GM12878 (cell line): ENCODE results near the gene HRNR. TPM values are rescaled to one million over a fixed set of nuclear protein-coding genes. Genes with fewer than 3 reads are reported as not detected.
A peak's percentile ranks its signal among the peaks of the same experiment; 100 is the strongest.

Source experiments
- ATAC-seq: fragments of 200-7000 bp; cut with Tn5 transposase; 3 replicates; pipeline ENCODE4 v1.9.1; 2020; ENCODE audit warnings: mild to moderate bottlenecking, moderate library complexity
- BruUV-seq: library from RNA; stranded (reverse); fragments of 400-500 nt; replicated peaks from 2 replicates; lab custom pipeline; 2021; lab: Mats Ljungman, UMichigan
- CTCF ChIA-PET: fragments of 300-600 bp; sonication (Branson Sonifier 250); formaldehyde crosslinking; extraction: SDS; loops from one replicate; lab custom pipeline; 2021; ENCODE audit warnings: inconsistent platforms; lab: Yijun Ruan, JAX
- POLR2A ChIA-PET: fragments of 350-600 bp; formaldehyde crosslinking; extraction: SDS; loops from one replicate; lab custom pipeline; 2021; ENCODE audit warnings: inconsistent platforms; lab: Charles Lee
- RAD21 ChIA-PET: fragments of 300-600 bp; sonication (Branson Sonifier 250); formaldehyde crosslinking; loops from one replicate; lab custom pipeline; 2023; ENCODE audit warnings: antibody characterized with exemption; ENCODE audit not compliant: unreplicated experiment; lab: Charles Lee
- SMC1A ChIA-PET: fragments of 300-600 bp; sonication (Branson Sonifier 250); formaldehyde crosslinking; loops from one replicate; lab custom pipeline; 2023; ENCODE audit not compliant: unreplicated experiment, uncharacterized antibody; lab: Charles Lee
- DNase-seq: peaks from one replicate; pipeline ENCODE4 v3.0.0-alpha.2; 2011; ENCODE audit warnings: low read depth, low spot score
- FAIRE-seq: peaks from 3 replicates; lab custom pipeline; 2011; peaks lifted over from hg19 to GRCh38; lab: Jason Lieb, UNC
- H2AFZ ChIP-seq: 2 replicates; pipeline ENCODE4 v1.6.0; 2011; ENCODE audit warnings: low read depth, low read length, control low read depth; ENCODE audit not compliant: control insufficient read depth
- H3K27ac ChIP-seq: 2 replicates; pipeline ENCODE4 v1.5.1; 2011; ENCODE audit warnings: control low read depth; ENCODE audit not compliant: control insufficient read depth, insufficient read depth
- H3K27me3 ChIP-seq, 2 experiments: replicated peaks in 1 of 2; 2 replicates each; pipeline versions ENCODE4 v1.6.0 to v1.6.1; 2011; ENCODE audit warnings: low read length in 1 of 2; ENCODE audit not compliant: control insufficient read depth in 2 of 2, insufficient read depth in 2 of 2
- H3K36me3 ChIP-seq, 2 experiments: 2 replicates each; pipeline ENCODE4 v1.5.1; 2011; ENCODE audit warnings: low read length in 1 of 2; ENCODE audit not compliant: control insufficient read depth in 2 of 2, insufficient read depth in 2 of 2
- H3K4me1 ChIP-seq: 2 replicates; pipeline ENCODE4 v1.6.1; 2011; ENCODE audit warnings: mild to moderate bottlenecking, low read length, moderate library complexity, mixed read lengths; ENCODE audit not compliant: control insufficient read depth, insufficient read depth
- H3K4me2 ChIP-seq: 2 replicates; pipeline ENCODE4 v1.6.0; 2011; ENCODE audit warnings: control low read depth; ENCODE audit not compliant: control insufficient read depth, insufficient read depth
- H3K4me3 ChIP-seq: fragments of 200-600 bp; sonication (generic); 2 replicates; pipeline ENCODE4 v1.5.1; 2016
- H3K79me2 ChIP-seq: 2 replicates; pipeline ENCODE4 v1.6.0; 2011; ENCODE audit warnings: low read length; ENCODE audit not compliant: control insufficient read depth, insufficient read depth
- H3K9ac ChIP-seq: 2 replicates; pipeline ENCODE4 v1.8.0; 2011; ENCODE audit warnings: low read length, control low read depth, mixed read lengths; ENCODE audit not compliant: control insufficient read depth, insufficient read depth
- H3K9me3 ChIP-seq: replicated peaks from 3 replicates; pipeline ENCODE4 v1.5.1; 2011; ENCODE audit warnings: mild to moderate bottlenecking, low read length; ENCODE audit not compliant: control insufficient read depth, insufficient read depth
- H4K20me1 ChIP-seq: 2 replicates; pipeline ENCODE4 v1.6.0; 2011; ENCODE audit not compliant: control insufficient read depth, insufficient read depth
- BCL11A ChIP-seq: IDR thresholded peaks from 2 replicates; pipeline ENCODE4 v1.6.1; 2011; ENCODE audit warnings: low read depth, low read length
- CHD2 ChIP-seq: IDR thresholded peaks from 2 replicates; pipeline ENCODE4 v1.6.1; 2011; ENCODE audit warnings: low read depth, low read length, improper control_type of control experiment, borderline replicate concordance
- CTCF ChIP-seq, 3 experiments: IDR thresholded peaks in 2 of 3; conservative IDR thresholded peaks in 1 of 3; 2 replicates each; pipeline ENCODE4 v1.5.1; 2011; ENCODE audit warnings: low read depth in 3 of 3, low read length in 3 of 3, mild to moderate bottlenecking in 3 of 3, control low read depth in 2 of 3, moderate library complexity in 2 of 3, inconsistent platforms in 1 of 3, mixed read lengths in 1 of 3; ENCODE audit not compliant: control insufficient read depth in 2 of 3, insufficient read depth in 1 of 3; ENCODE audit errors: extremely low read depth in 1 of 3
- E4F1 ChIP-seq: fragments of 450-650 bp; IDR thresholded peaks from 2 replicates; pipeline ENCODE4 v1.6.1; 2018; ENCODE audit warnings: borderline replicate concordance, mild to moderate bottlenecking; ENCODE audit not compliant: partially characterized antibody
- FOXK2 ChIP-seq: fragments of 450-650 bp; IDR thresholded peaks from 2 replicates; pipeline ENCODE4 v1.6.1; 2017; ENCODE audit warnings: mild to moderate bottlenecking, moderate library complexity
- NFYB ChIP-seq: IDR thresholded peaks from 2 replicates; pipeline ENCODE4 v1.6.1; 2011; ENCODE audit warnings: low read depth, mild to moderate bottlenecking, low read length, improper control_type of control experiment, moderate library complexity; ENCODE audit not compliant: insufficient read depth
- PML ChIP-seq: IDR thresholded peaks from 2 replicates; pipeline ENCODE4 v1.6.1; 2012; ENCODE audit warnings: low read length, inconsistent platforms
- RAD21 ChIP-seq: IDR thresholded peaks from 2 replicates; pipeline ENCODE4 v1.6.1; 2011; ENCODE audit warnings: mild to moderate bottlenecking, low read depth, low read length, moderate library complexity; ENCODE audit not compliant: insufficient read depth
- SMC3 ChIP-seq: IDR thresholded peaks from 2 replicates; pipeline ENCODE4 v1.6.1; 2011; ENCODE audit warnings: low read length, improper control_type of control experiment, borderline replicate concordance
- YY1 ChIP-seq: IDR thresholded peaks from 2 replicates; pipeline ENCODE4 v1.6.1; 2011; ENCODE audit warnings: low read depth, mild to moderate bottlenecking, low read length
- WGBS: methylation state at CpG from one replicate; pipeline ENCODE4 v1.1.6; 2016; ENCODE audit warnings: low lambda C conversion rate; ENCODE audit not compliant: insufficient replicate concordance, insufficient coverage; ENCODE audit errors: missing lambda C conversion rate; 5-methylcytosine and 5-hydroxymethylcytosine counted together
- in situ Hi-C: fragments of 300-500 bp; cut with MboI; formaldehyde crosslinking; loops from 9 replicates; pipeline ENCODE4 v1.14.3; 2018; ENCODE audit warnings: mixed read lengths
- intact Hi-C: fragments of 100-400 bp; cut with micrococcal nuclease; formaldehyde crosslinking; loops from one replicate; pipeline ENCODE4 v1.14.2; 2022; ENCODE audit not compliant: unreplicated experiment
- polyA plus RNA-seq, 11 experiments: library from polyadenylated mRNA; depleted of rRNA in 4 of 11; unstranded in 6 of 11; stranded (reverse) in 5 of 11; fragments of >200 nt; fragmentation: Nextera tagmentation in 4 of 11; fragmentation: Illumina TruSeq in 1 of 11; extraction: Ambion mirVana in 4 of 11; extraction: Trizol in 1 of 11; gene quantifications; 1 replicate in 1 of 11; 2 replicates in 10 of 11; pipeline versions ENCODE4 v1.2.1 to v1.2.3, GENCODE V29; 2011 to 2016; ENCODE audit warnings: inconsistent platforms in 2 of 11, missing spikeins in 2 of 11, low read depth in 1 of 11
- total RNA-seq, 4 experiments: library from RNA; depleted of rRNA in 3 of 4; stranded (reverse); fragments of >200 nt in 3 of 4; fragmentation: Illumina TruSeq in 1 of 4; extraction: Trizol in 1 of 4; gene quantifications; 2 replicates each; pipeline versions ENCODE4 v1.2.1 to v1.2.3, GENCODE V29; 2013 to 2021

Gene HRNR
- total and polyA plus RNA-seq, 10 of the 15 experiments (the other 5 are each of a cell fraction or from before 2014, with no cell fraction given) = not detected

- RAD21 ChIA-PET = interaction anchor here (6.7 kb wide), 1 partner anchor 276 kb away, joined by 63 read pairs; no protein-coding TSS in a partner anchor
- in situ Hi-C loops (no loop called here), intact Hi-C loops (no loop called here)
- H3K4me3 ChIP-seq = no peak overlapping the region
- no peak for ATAC-seq
- BruUV-seq = no TSS peak
- H3K9me3 ChIP-seq = no peaks in the 10 kb centered on the region
- no peaks in the 10 kb centered on the region for H4K20me1 ChIP-seq
- H3K36me3 ChIP-seq = no peaks in the 10 kb centered on the region
- H3K27me3 ChIP-seq = no peaks in the 10 kb centered on the region; a peak in 1 of 4 replicates
- CTCF ChIA-PET = interaction anchor here (1.4 to 7.8 kb wide), 3 partner anchors 125 to 276 kb away, joined by 3 to 145 read pairs (median 106); no protein-coding TSS in a partner anchor
- POLR2A ChIA-PET = no interaction called here
- 6% methylated on average over 2 of the region's 2 CpGs for WGBS
- TF ChIP-seq BCL11A = no peak
- no peak overlapping the region for H3K9ac ChIP-seq
- no peaks in the 10 kb centered on the region for H3K79me2 ChIP-seq
- no peak overlapping the region for H3K4me2 ChIP-seq
- DNase-seq = no peak
- FAIRE-seq = peak; percentile 44
- H2AFZ ChIP-seq = no peak overlapping the region
- SMC1A ChIA-PET = interaction anchor here (1.3 to 2.8 kb wide), 2 partner anchors 126 to 129 kb away, joined by 5 to 8 read pairs; no protein-coding TSS in a partner anchor
- H3K27ac ChIP-seq = no peak overlapping the region
- H3K4me1 ChIP-seq = no peaks in the 10 kb centered on the region
Observed at GRCh38 chr1:152182944-152183361, 41.0 kb downstream of the HRNR start.

GRCh38 chr1:152182431-152182830 lies 41.6 kb downstream of the HRNR start:
- no peak for TF ChIP-seq NFYB
- TF ChIP-seq RAD21 = peak; percentile 75
- TF ChIP-seq E4F1 = no peak
- no peak for TF ChIP-seq FOXK2
- no peak for TF ChIP-seq YY1
- peak; percentile 46; the same call in 1 of the 2 replicates for TF ChIP-seq SMC3
- no peak for TF ChIP-seq PML
- peak; percentile 31 to 60 (median 39); a peak in 5 of 6 replicates for TF ChIP-seq CTCF (IDR thresholded peaks at IDR 0.05 in 2 of 3, conservative IDR thresholded peaks at IDR 0.05 in 1 of 3; ENCODE audit: control insufficient read depth in 2 of 3, extremely low read depth in 1 of 3, insufficient read depth in 1 of 3, low read depth in 3 of 3, low read length in 3 of 3)
- no peak for TF ChIP-seq CHD2
- H2AFZ ChIP-seq = no peak overlapping the region
- WGBS = 31% methylated on average over 2 of the region's 2 CpGs
- H3K36me3 ChIP-seq = no peaks in the 10 kb centered on the region
- POLR2A ChIA-PET = no interaction called here
- no peaks in the 10 kb centered on the region for H3K4me1 ChIP-seq
- DNase-seq (no peak), FAIRE-seq (no peak), ATAC-seq (no peak)
- intact Hi-C loops (no loop called here), in situ Hi-C loops (no loop called here)
- no TSS peak for BruUV-seq
- H3K9ac ChIP-seq = no peak overlapping the region
- H3K79me2 ChIP-seq = no peaks in the 10 kb centered on the region
- H3K27me3 ChIP-seq = no peaks in the 10 kb centered on the region; a peak in 1 of 4 replicates
- no peaks in the 10 kb centered on the region for H3K9me3 ChIP-seq
- CTCF ChIA-PET = interaction anchor here (6.6 to 7.8 kb wide), 2 partner anchors 131 to 276 kb away, joined by 106 to 145 read pairs; no protein-coding TSS in a partner anchor
- SMC1A ChIA-PET = interaction anchor here (0.9 to 2.8 kb wide), 3 partner anchors 125 to 131 kb away, joined by 3 to 8 read pairs (median 5); no protein-coding TSS in a partner anchor
- no peaks in the 10 kb centered on the region for H4K20me1 ChIP-seq
- H3K4me2 ChIP-seq = no peak overlapping the region
- no peak overlapping the region for H3K4me3 ChIP-seq
- RAD21 ChIA-PET = no interaction called here
- no peak overlapping the region for H3K27ac ChIP-seq
